ENCODE data around the gene SOX12.
"Not testable (repeated sequence)": the region's sequence is repeated elsewhere in the genome, so short reads cannot be mapped to it uniquely, and the experiment has no call there.

Gene SOX12

DNA sequence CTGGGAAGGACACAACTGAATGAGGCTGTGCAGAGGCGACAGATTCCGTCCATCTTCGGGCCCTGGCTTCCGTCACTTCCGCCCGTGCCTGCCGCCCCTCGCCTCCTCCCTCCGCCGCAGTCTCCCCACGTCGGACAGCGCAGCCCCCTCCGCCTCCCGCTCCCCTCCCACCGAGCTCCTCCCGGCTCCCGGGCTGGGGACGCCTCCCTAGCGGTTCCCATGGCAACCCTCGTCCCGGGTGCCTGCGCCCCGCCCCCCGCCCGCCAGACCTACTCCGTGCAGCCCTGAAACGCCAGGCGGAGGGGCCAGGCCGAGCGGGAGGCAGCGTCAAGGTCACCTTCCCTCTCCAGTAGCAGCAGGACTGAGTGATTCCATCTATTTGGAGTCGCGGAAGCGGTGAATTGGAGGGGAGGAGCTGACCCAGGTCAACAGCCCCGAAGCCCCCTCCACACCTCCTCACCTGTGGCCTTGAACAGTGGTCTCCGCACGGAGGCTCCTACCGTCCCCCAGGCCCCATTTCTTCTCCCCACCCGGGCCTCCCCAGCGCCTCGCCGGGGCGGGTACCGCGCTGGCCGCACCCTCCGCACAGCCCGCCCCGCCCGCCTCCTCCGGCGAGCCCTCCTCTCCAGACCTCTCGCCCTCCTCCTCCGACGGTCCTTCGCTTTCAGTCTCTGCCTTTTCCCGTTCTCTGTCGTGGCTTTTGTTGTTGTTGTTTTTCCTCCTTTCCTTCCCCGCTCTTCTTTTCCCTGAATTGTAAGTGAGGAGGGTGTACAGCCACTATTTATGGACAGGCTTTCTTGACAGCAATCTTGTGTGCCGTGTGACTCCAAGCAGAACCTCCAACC, 22.5 kb downstream of the SOX12 start:
- ChIA-PET CTCF (interaction anchor here (1.0 to 4.6 kb wide), 2 partner anchors 16 to 160 kb away, joined by 3 to 83 read pairs; no protein-coding TSS in a partner anchor), POLR2A (interaction anchor here (0.6 kb wide), 1 partner anchor 26 kb away, joined by 3 read pairs; no protein-coding TSS in a partner anchor)
- peak; percentile 96 for DNase-seq (ENCODE audit: extremely low spot score)
- TF ChIP-seq CTCF (IDR thresholded peaks at IDR 0.05; ENCODE audit: control extremely low read depth, extremely low read depth, low read depth, missing control alignments) = peak; percentile 1

- ChIA-PET CTCF (interaction anchor here (1.5 kb wide), 1 partner anchor 13 kb away, joined by 3 read pairs; no protein-coding TSS in a partner anchor), POLR2A (no interaction called here)
- no peak for DNase-seq (ENCODE audit: extremely low spot score)
- TF ChIP-seq CTCF (IDR thresholded peaks at IDR 0.05; ENCODE audit: control extremely low read depth, extremely low read depth, low read depth, missing control alignments) = no peak
Measured at GRCh38 chr20:348972-349841, 23.9 kb downstream of the SOX12 start.

GRCh38 chr20:353166-353565, 27.8 kb downstream of the SOX12 start:
- ChIA-PET POLR2A (no interaction called here), CTCF (interaction anchor here (0.7 to 7.3 kb wide), 13 partner anchors 8 to 384 kb away, joined by 3 to 79 read pairs (median 7); no protein-coding TSS in a partner anchor)
- no peak for DNase-seq (ENCODE audit: extremely low spot score)
- no peak for TF ChIP-seq CTCF (IDR thresholded peaks at IDR 0.05; ENCODE audit: control extremely low read depth, extremely low read depth, low read depth, missing control alignments)

DNA sequence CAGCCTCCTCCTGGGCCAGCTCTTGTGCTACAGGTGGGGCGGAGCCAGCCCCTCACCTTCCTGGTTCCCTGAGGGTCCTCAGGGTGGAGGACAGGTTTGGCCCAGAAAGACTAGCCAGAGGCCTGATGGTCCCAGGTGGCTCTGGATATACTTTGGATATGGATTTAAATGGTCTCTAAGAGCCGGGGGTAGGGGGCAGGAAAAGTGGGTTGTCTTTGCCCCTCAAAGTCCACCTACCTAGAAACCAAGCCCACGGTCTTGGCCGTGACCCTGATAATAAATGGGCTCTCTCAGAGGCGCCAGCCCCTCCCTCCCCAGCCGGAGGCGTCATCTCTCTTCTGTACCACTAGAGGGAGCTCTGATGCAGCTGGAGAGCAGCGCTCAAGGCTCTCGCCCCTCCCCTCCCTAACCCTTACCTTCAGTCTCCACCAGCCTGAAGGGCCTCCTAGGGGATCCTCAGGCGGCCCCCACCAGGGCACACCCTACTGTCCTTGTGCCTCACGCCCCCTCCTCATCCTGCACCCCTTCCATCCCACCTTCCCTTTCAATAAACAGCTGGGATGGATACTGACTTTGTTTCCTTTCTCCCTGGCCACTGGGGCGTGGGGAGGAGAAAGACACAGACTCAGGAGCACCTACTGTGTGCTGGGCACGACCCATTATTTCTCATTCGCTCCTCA, 29.1 kb downstream of the SOX12 start:
- ChIA-PET CTCF (interaction anchor here (0.6 to 7.3 kb wide), 40 partner anchors 9 to 384 kb away, joined by 3 to 79 read pairs (median 5); partner anchors contain the start of genes CSNK2A1 and TRIB3), POLR2A (interaction anchor here (0.6 kb wide), 1 partner anchor 17 kb away, joined by 4 read pairs; no protein-coding TSS in a partner anchor)
- peak; percentile 91 for DNase-seq (ENCODE audit: extremely low spot score)
- peak; percentile 95 for TF ChIP-seq CTCF (IDR thresholded peaks at IDR 0.05; ENCODE audit: control extremely low read depth, extremely low read depth, low read depth, missing control alignments)

- POLR2A ChIA-PET; DNase-seq (ENCODE audit: extremely low spot score): not testable (repeated sequence)
- CTCF ChIA-PET = interaction anchor here (0.9 to 7.3 kb wide), 9 partner anchors 11 to 289 kb away, joined by 3 to 79 read pairs (median 16); partner anchors contain the start of gene CSNK2A1
Measured at GRCh38 chr20:356154-356553, 30.8 kb downstream of the SOX12 start.

DNA sequence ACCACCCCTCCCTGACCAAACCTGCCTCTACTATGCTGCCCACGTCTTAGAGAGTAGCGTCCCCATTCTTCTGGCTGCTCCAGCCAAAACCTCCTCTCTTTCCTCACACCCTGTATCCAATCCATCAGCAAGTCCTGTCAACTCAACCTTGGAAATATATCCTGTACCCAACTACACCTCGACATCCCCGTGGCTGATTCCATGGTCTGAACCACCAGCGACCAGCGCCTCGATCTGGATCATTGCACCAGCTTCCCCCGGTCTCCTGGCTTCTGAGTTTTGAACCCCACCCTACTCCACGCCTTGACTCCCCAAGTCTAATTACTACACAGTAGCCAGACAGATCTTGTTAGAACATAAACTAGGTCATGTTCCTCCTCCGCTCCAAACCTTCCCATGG, 31.4 kb downstream of the SOX12 start:
- ChIA-PET CTCF (interaction anchor here (4.5 to 7.3 kb wide), 3 partner anchors 10 to 121 kb away, joined by 37 to 79 read pairs (median 74); no protein-coding TSS in a partner anchor), POLR2A (no interaction called here)
- no peak for DNase-seq (ENCODE audit: extremely low spot score)
- no peak for TF ChIP-seq CTCF (IDR thresholded peaks at IDR 0.05; ENCODE audit: control extremely low read depth, extremely low read depth, low read depth, missing control alignments)

All from GM10248 (cell line).